ENCODE measurements around the gene SEC24A.
A peak's percentile ranks its signal among the peaks of the same experiment; 100 is the strongest.

Gene SEC24A

GRCh38 chr5:134608555-134608954 lies 40.0 kb upstream of the SEC24A start:
- H3K27me3 ChIP-seq (ENCODE audit: insufficient read depth, low read depth, severe bottlenecking): no peaks in the 10 kb centered on the region
- H3K9me3 ChIP-seq (ENCODE audit: severe bottlenecking): no peaks in the 10 kb centered on the region
- no peak for TF ChIP-seq CTCF (IDR thresholded peaks at IDR 0.05; ENCODE audit: low read depth, low read length)
- H3K36me3 ChIP-seq: peaks cover 55% of the 10 kb centered on the region
- no peak for DNase-seq
- peak overlapping the region; percentile 79 for H3K27ac ChIP-seq
- H3K4me3 ChIP-seq (ENCODE audit: low read depth, low read length): no peak overlapping the region

GRCh38 chr5:134609232-134609851 lies 39.2 kb upstream of the SEC24A start:
- Histone ChIP-seq H3K4me3 (ENCODE audit: low read depth, low read length) (no peak overlapping the region; the same call in 1 of the 2 replicates), H3K27me3 (ENCODE audit: insufficient read depth, low read depth, severe bottlenecking) (no peaks in the 10 kb centered on the region), H3K9me3 (ENCODE audit: severe bottlenecking) (no peaks in the 10 kb centered on the region), H3K27ac (peak overlapping the region; percentile 79), H3K36me3 (peaks cover 49% of the 10 kb centered on the region)
- TF ChIP-seq CTCF (IDR thresholded peaks at IDR 0.05; ENCODE audit: low read depth, low read length): no peak
- peak; percentile 23 for DNase-seq

GRCh38 chr5:134610725-134611124 lies 37.9 kb upstream of the SEC24A start:
- Histone ChIP-seq H3K36me3 (peaks cover 47% of the 10 kb centered on the region), H3K27ac (no peak overlapping the region), H3K27me3 (ENCODE audit: insufficient read depth, low read depth, severe bottlenecking) (no peaks in the 10 kb centered on the region), H3K4me3 (ENCODE audit: low read depth, low read length) (no peak overlapping the region), H3K9me3 (ENCODE audit: severe bottlenecking) (no peaks in the 10 kb centered on the region)
- no peak for TF ChIP-seq CTCF (IDR thresholded peaks at IDR 0.05; ENCODE audit: low read depth, low read length)
- no peak for DNase-seq

- no peak for DNase-seq
- Histone ChIP-seq H3K27me3 (ENCODE audit: insufficient read depth, low read depth, severe bottlenecking) (no peaks in the 10 kb centered on the region), H3K36me3 (peaks cover 41% of the 10 kb centered on the region), H3K27ac (no peak overlapping the region), H3K4me3 (ENCODE audit: low read depth, low read length) (no peak overlapping the region), H3K9me3 (ENCODE audit: severe bottlenecking) (no peaks in the 10 kb centered on the region)
- TF ChIP-seq CTCF (IDR thresholded peaks at IDR 0.05; ENCODE audit: low read depth, low read length): no peak
Measured at GRCh38 chr5:134611515-134611914, 37.1 kb upstream of the SEC24A start.

- Histone ChIP-seq H3K27ac (no peak overlapping the region), H3K36me3 (peaks cover 45% of the 10 kb centered on the region)
- no peak for TF ChIP-seq CTCF (IDR thresholded peaks at IDR 0.05; ENCODE audit: low read depth, low read length)
Measured at GRCh38 chr5:134614450-134615085, 34.0 kb upstream of the SEC24A start.

More at GRCh38 chr5:134614450-134615085, 34.0 kb upstream of the SEC24A start:
- Histone ChIP-seq H3K9me3 (ENCODE audit: severe bottlenecking) (no peaks in the 10 kb centered on the region), H3K4me3 (ENCODE audit: low read depth, low read length) (no peak overlapping the region), H3K27me3 (ENCODE audit: insufficient read depth, low read depth, severe bottlenecking) (no peaks in the 10 kb centered on the region)
- DNase-seq: no peak

Measured in WERI-Rb-1 (cell line).